DMS 273 (cell line): ENCODE results near the gene YTHDC2.
"Not testable (repeated sequence)": the region's sequence is repeated elsewhere in the genome, so short reads cannot be mapped to it uniquely, and the experiment has no call there.

ENCODE experiments used
- DNase-seq: peaks from one replicate; lab custom pipeline; 2025; ENCODE audit not compliant: unreplicated experiment; lab: John Stamatoyannopoulos, UW

The YTHDC2 gene

GRCh38 chr5:113600255-113600905 lies 86.9 kb downstream of the YTHDC2 start:
- DNase-seq = no peak

GRCh38 chr5:113601423-113601822 lies 87.9 kb downstream of the YTHDC2 start:
- no peak for DNase-seq

GRCh38 chr5:113603246-113603645 lies 89.8 kb downstream of the YTHDC2 start:
- not testable (repeated sequence) for DNase-seq

DNA sequence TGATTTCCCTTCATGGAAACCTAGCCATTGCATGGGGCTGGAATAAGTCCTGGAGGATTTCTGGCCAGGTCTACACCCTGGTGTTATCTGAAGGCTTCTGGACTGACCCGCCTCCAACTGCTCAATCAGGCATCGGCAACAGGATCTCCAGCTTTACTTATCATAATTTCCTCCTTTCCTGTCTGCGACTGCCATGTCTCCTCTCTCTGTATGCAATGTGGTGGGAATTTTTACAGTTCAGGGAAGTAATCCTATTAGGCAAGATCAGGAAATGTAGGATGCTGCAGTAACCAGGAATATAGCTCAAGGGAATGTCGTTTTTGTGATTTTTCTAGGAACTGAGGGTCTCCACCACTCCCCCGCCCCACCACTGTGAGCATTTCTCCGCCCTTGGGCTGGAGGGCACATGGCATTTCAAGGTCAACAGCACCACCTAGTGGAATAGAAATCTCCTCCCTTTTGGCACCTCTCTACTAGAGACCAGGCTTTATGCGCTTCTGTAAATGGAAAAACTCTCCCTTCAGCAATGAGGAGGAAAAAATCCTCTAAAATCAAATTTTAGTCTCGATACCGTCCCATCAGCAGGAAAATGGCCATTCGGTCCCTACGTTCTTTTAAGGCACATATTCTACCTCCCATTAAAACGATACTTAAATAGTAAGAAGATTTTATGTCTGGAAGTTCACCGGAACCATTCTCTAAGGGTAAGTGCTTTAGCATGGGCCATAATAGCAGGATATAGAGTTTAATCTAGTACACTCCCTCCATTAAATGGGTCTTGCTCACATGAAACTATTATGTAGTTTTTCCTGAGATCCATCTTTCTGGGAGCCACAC lies 93.0 kb downstream of the YTHDC2 start:
- DNase-seq = peak; percentile 85

- no peak for DNase-seq
Measured at GRCh38 chr5:113607361-113607760, 93.9 kb downstream of the YTHDC2 start.

- DNase-seq = no peak
Measured at GRCh38 chr5:113608113-113608596, 94.7 kb downstream of the YTHDC2 start.

DNA sequence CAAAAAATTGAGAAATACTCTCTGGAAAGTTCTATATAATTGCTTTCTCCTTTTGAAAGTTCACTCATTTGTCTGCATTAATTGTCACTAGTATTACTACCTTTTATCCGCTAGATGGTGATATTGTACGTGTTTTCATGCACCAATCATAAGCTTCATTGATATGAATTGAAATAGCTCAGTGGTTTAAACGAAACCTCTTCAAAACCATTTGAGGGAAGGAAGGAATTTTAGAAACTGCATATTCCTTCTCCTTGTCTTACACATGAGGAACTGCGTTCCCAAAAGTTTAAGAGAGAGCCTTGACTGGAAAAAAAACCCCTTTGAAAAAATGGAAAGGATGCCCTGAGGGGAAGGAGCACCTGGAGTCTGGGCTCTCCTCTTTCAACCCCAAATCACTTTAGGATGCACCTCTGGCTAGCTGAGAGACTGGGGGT lies 98.6 kb downstream of the YTHDC2 start:
- peak; percentile 52 for DNase-seq

DNA sequence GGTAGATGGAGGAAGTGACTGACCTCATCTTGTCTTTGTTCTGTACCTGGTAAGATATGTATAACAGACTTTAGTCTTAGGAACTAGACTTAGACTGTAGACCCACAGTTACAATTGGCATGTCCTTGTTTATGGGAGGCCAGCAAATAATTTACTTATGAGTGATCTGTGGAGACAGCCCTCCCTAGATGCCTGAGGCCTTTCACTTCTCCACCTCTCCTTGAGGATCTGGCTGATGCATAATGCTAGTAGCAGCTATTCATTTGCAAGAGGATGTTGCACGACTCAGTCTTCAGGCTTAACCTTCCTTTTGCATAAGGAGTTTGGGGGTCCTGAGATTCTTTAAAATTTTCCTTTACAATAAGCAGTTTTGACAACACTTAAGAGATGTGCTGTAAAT lies 100.7 kb downstream of the YTHDC2 start:
- no peak for DNase-seq

GRCh38 chr5:113615708-113616107 lies 102.2 kb downstream of the YTHDC2 start:
- DNase-seq = no peak

- DNase-seq = no peak
Measured at GRCh38 chr5:113617191-113617796, 103.8 kb downstream of the YTHDC2 start.

GRCh38 chr5:113632996-113633395 lies 119.5 kb downstream of the YTHDC2 start:
- DNase-seq = no peak

GRCh38 chr5:113634957-113635356 lies 121.5 kb downstream of the YTHDC2 start:
- no peak for DNase-seq

DNA sequence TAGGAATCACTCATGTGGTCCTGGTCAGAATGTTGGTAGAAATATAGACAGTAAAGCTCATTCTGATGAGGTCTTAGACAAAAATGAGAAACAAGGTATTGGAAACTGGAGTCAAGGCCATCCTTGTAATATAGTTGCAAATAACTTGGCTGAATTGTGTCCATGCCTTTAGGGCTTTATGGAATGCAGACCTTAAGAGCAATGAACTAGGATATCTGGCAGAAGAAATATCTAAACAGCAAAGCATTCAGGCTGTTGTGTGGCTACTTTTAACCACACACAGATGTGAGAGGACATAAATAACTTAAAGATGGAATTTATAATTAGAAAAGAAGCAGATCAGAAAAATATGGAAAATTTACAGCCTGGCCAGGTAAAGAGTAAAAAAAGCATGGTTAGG lies 128.2 kb downstream of the YTHDC2 start:
- no peak for DNase-seq
